Astrocyte (in vitro differentiated cells and primary cell): Measurements from ENCODE around the gene MRPS9. TPM values are rescaled to one million over a fixed set of nuclear protein-coding genes. Genes with fewer than 3 reads are reported as not detected.

Source experiments
- DNase-seq: peaks from one replicate; pipeline ENCODE4 v3.0.0-alpha.2; 2010; ENCODE audit warnings: low read depth
- FAIRE-seq: peaks from 2 replicates; lab custom pipeline; 2011; peaks lifted over from hg19 to GRCh38; lab: Jason Lieb, UNC
- H2AFZ ChIP-seq: 2 replicates; pipeline ENCODE4 v1.6.0; 2012; ENCODE audit warnings: low read depth, low read length, inconsistent platforms
- H3K27ac ChIP-seq: 2 replicates; pipeline ENCODE4 v1.5.1; 2011; ENCODE audit warnings: low read depth, low read length, inconsistent platforms
- H3K27me3 ChIP-seq: 2 replicates; pipeline ENCODE4 v1.6.0; 2011; ENCODE audit warnings: low read length, inconsistent platforms; ENCODE audit not compliant: insufficient read depth
- H3K36me3 ChIP-seq: 2 replicates; pipeline ENCODE4 v1.5.1; 2011; ENCODE audit warnings: low read length, inconsistent platforms; ENCODE audit not compliant: insufficient read depth
- H3K4me1 ChIP-seq: 2 replicates; pipeline ENCODE4 v1.5.1; 2011; ENCODE audit warnings: low read length, inconsistent platforms; ENCODE audit not compliant: insufficient read depth
- H3K4me2 ChIP-seq: 2 replicates; pipeline ENCODE4 v1.6.0; 2012; ENCODE audit warnings: low read length, inconsistent platforms
- H3K4me3 ChIP-seq: 2 replicates; pipeline ENCODE4 v1.5.1; 2011; ENCODE audit warnings: low read depth, mild to moderate bottlenecking, low read length, inconsistent platforms; ENCODE audit not compliant: insufficient read depth
- H3K79me2 ChIP-seq: 2 replicates; pipeline ENCODE4 v1.6.0; 2012; ENCODE audit warnings: mild to moderate bottlenecking, low read length, inconsistent platforms; ENCODE audit not compliant: insufficient read depth
- H3K9ac ChIP-seq: 2 replicates; pipeline ENCODE4 v1.6.0; 2012; ENCODE audit warnings: mild to moderate bottlenecking, low read length, inconsistent platforms
- H3K9me3 ChIP-seq: 2 replicates; pipeline ENCODE4 v1.5.1; 2012; ENCODE audit warnings: low read depth, mild to moderate bottlenecking, low read length, inconsistent platforms; ENCODE audit not compliant: insufficient read depth
- H4K20me1 ChIP-seq: 2 replicates; pipeline ENCODE4 v1.6.0; 2012; ENCODE audit warnings: low read length, inconsistent platforms; ENCODE audit not compliant: insufficient read depth
- H3K27ac Mint-ChIP-seq: one replicate; pipeline ENCODE4 v1.8.0; 2021; ENCODE audit warnings: mild to moderate bottlenecking, mixed read lengths; ENCODE audit not compliant: unreplicated experiment
- H3K27me3 Mint-ChIP-seq: one replicate; pipeline ENCODE4 v1.8.0; 2021; ENCODE audit warnings: low read depth, mixed read lengths; ENCODE audit not compliant: unreplicated experiment
- H3K36me3 Mint-ChIP-seq: one replicate; pipeline ENCODE4 v1.8.0; 2021; ENCODE audit warnings: low read depth, mixed read lengths; ENCODE audit not compliant: unreplicated experiment
- H3K4me1 Mint-ChIP-seq: one replicate; pipeline ENCODE4 v1.8.0; 2021; ENCODE audit warnings: low read depth, mixed read lengths; ENCODE audit not compliant: unreplicated experiment
- H3K4me3 Mint-ChIP-seq: one replicate; pipeline ENCODE4 v1.8.0; 2021; ENCODE audit warnings: mild to moderate bottlenecking, moderate library complexity, mixed read lengths; ENCODE audit not compliant: unreplicated experiment
- H3K9me3 Mint-ChIP-seq: one replicate; pipeline ENCODE4 v1.8.0; 2021; ENCODE audit warnings: mild to moderate bottlenecking, mixed read lengths; ENCODE audit not compliant: unreplicated experiment
- CTCF ChIP-seq: IDR thresholded peaks from 2 replicates; pipeline ENCODE4 v1.5.1; 2011; ENCODE audit warnings: low read depth, mild to moderate bottlenecking, inconsistent platforms, low read length, moderate library complexity; ENCODE audit not compliant: insufficient read depth
- EZH2 ChIP-seq: IDR thresholded peaks from 2 replicates; pipeline ENCODE4 v1.6.1; 2012; ENCODE audit warnings: mild to moderate bottlenecking, low read length, inconsistent platforms; ENCODE audit not compliant: insufficient read depth
- total RNA-seq: library from RNA; stranded (reverse); gene quantifications from 2 replicates; pipeline ENCODE4 v1.2.1, GENCODE V29; 2021

The MRPS9 gene
- total RNA-seq, 1 donor from 2014 or later: 32.3 TPM

DNA sequence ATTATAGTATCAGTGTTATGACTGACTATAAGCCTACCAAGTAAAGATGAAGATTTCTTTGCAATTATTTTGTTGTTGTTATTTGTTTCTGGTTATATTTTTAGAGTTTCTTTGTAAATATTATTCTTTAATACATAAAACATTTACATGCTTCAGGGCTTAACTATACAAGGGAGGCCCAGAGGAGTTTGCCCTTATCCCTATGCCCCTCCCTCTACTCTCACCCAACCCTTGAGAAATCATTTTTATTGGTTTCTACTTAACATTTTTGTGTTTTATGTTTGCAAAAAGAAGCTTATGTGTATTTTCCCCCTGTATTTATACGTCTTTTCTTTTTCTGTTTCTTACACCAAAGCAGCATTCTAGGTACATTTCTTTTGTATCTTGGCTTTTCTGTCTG, 30.5 kb downstream of the MRPS9 start:
- no peak overlapping the region for H3K27ac Mint-ChIP-seq
- Histone ChIP-seq H2AFZ (no peak overlapping the region), H3K4me2 (no peak overlapping the region), H3K4me3 (no peak overlapping the region), H3K9me3 (no peaks in the 10 kb centered on the region), H3K27ac (no peak overlapping the region), H4K20me1 (peaks cover 23% of the 10 kb centered on the region), H3K36me3 (no peaks in the 10 kb centered on the region), H3K9ac (no peak overlapping the region), H3K4me1 (no peaks in the 10 kb centered on the region), H3K27me3 (no peaks in the 10 kb centered on the region), H3K79me2 (peaks cover 6% of the 10 kb centered on the region)
- FAIRE-seq: no peak
- H3K36me3 Mint-ChIP-seq: no peaks in the 10 kb centered on the region
- H3K4me3 Mint-ChIP-seq: no peak overlapping the region
- DNase-seq: no peak
- H3K9me3 Mint-ChIP-seq: no peaks in the 10 kb centered on the region
- no peaks in the 10 kb centered on the region for H3K27me3 Mint-ChIP-seq
- TF ChIP-seq EZH2: no peak
- H3K4me1 Mint-ChIP-seq: peaks cover 3% of the 10 kb centered on the region

GRCh38 chr2:105068875-105069274, 31.0 kb downstream of the MRPS9 start:
- no peak overlapping the region for H3K9ac ChIP-seq
- H3K4me3 ChIP-seq: no peak overlapping the region
- H3K79me2 ChIP-seq: peaks cover 3% of the 10 kb centered on the region
- no peaks in the 10 kb centered on the region for H3K36me3 ChIP-seq
- H3K4me1 Mint-ChIP-seq: peaks cover 3% of the 10 kb centered on the region
- H3K27ac Mint-ChIP-seq: no peak overlapping the region
- TF ChIP-seq EZH2 (no peak), CTCF (no peak)
- H3K27me3 ChIP-seq: no peaks in the 10 kb centered on the region
- no peaks in the 10 kb centered on the region for H3K9me3 ChIP-seq
- DNase-seq: no peak
- no peaks in the 10 kb centered on the region for H3K9me3 Mint-ChIP-seq
- no peak overlapping the region for H2AFZ ChIP-seq
- no peak for FAIRE-seq
- no peaks in the 10 kb centered on the region for H3K36me3 Mint-ChIP-seq
- peaks cover 22% of the 10 kb centered on the region for H4K20me1 ChIP-seq
- H3K27me3 Mint-ChIP-seq: no peaks in the 10 kb centered on the region
- H3K4me1 ChIP-seq: no peaks in the 10 kb centered on the region
- no peak overlapping the region for H3K4me2 ChIP-seq
- no peak overlapping the region for H3K4me3 Mint-ChIP-seq
- H3K27ac ChIP-seq: no peak overlapping the region

DNA sequence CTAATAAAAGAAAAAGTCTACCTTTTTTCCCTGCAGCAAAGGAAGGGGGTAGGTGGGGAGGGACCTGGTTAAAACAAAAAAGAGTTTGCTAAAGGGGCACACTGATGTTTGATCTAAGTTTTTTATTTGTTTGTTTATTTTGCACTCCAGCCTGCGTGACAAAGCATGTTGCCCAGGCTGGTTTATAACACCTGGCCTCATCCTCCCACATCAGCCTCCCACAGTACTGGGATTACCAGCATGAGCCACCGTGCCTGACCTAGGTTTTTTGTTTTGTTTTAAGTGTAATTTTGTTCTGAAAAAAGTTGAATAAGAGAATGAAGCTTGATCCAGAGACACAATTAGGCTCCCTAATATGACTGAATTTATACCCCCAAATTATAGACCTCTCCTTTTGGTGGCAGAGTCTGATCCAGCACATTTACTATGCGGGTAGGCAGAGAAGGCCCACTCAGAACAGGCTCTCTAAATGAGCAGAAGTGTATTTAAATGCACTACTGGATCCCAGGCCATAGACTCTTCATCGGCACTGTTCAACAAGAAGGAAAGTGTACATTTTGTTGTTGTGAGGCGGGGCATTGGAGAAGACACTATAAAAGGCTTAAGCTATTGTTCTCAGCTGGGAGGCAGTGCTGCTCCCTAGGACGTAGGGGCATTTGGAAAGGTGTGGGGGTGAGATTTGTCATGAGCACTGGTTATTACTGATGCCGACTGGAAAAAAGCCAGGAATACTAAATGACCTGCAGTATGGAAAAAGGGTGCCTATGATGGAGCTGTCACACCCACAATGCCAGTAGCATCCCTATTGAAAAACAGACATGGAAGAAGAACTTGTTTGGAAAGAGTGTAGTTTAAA, 32.4 kb downstream of the MRPS9 start:
- Histone ChIP-seq H3K4me3 (no peak overlapping the region), H3K79me2 (no peaks in the 10 kb centered on the region), H3K4me1 (no peaks in the 10 kb centered on the region), H3K36me3 (peaks cover 3% of the 10 kb centered on the region), H3K27me3 (no peaks in the 10 kb centered on the region), H3K9me3 (no peaks in the 10 kb centered on the region), H3K27ac (no peak overlapping the region), H3K4me2 (no peak overlapping the region), H3K9ac (no peak overlapping the region), H4K20me1 (peaks cover 16% of the 10 kb centered on the region), H2AFZ (no peak overlapping the region)
- Mint-ChIP-seq H3K4me1 (peaks cover 3% of the 10 kb centered on the region), H3K36me3 (peaks cover 1% of the 10 kb centered on the region), H3K27ac (no peak overlapping the region), H3K27me3 (no peaks in the 10 kb centered on the region), H3K4me3 (no peak overlapping the region), H3K9me3 (no peaks in the 10 kb centered on the region)
- TF ChIP-seq EZH2 (no peak), CTCF (no peak)
- no peak for FAIRE-seq
- DNase-seq: no peak
